ENCODE results near the gene FLT3.

DNA sequence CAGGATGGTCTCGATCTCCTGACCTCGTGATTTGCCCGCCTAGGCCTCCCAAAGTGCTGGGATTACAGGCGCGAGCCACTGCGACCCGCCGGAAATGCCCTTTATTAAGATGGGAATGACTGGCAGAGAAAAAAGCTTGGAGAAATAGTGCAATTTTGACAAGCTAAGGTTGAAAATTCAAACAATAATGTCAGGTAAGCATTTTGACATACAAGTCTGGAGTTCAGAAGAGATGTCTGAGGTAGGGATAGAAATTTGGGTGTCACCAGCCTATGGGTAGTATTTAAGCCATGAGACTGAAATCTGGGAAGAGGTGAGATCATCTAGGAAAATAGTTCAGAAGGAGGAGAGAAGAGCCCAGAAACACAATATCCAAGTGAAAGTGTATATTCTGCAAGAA is 20.8 kb upstream of the FLT3 start:
- TF ChIP-seq KDM5A (IDR thresholded peaks at IDR 0.05; ENCODE audit: borderline replicate concordance, low read length): no peak
- TF ChIP-seq CEBPB (IDR thresholded peaks at IDR 0.05; ENCODE audit: borderline replicate concordance, low read depth, low read length): no peak
- no peak for TF ChIP-seq ZNF329 (CRISPR knock-in tag; IDR thresholded peaks at IDR 0.05; ENCODE audit: low read depth)
- TF ChIP-seq RXRB (CRISPR knock-in tag; IDR thresholded peaks at IDR 0.05; ENCODE audit: borderline replicate concordance): no peak
- TF ChIP-seq, protein P1, sequence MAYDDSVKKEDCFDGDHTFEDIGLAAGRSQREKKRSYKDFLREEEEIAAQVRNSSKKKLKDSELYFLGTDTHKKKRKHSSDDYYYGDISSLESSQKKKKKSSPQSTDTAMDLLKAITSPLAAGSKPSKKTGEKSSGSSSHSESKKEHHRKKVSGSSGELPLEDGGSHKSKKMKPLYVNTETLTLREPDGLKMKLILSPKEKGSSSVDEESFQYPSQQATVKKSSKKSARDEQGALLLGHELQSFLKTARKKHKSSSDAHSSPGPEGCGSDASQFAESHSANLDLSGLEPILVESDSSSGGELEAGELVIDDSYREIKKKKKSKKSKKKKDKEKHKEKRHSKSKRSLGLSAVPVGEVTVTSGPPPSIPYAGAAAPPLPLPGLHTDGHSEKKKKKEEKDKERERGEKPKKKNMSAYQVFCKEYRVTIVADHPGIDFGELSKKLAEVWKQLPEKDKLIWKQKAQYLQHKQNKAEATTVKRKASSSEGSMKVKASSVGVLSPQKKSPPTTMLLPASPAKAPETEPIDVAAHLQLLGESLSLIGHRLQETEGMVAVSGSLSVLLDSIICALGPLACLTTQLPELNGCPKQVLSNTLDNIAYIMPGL (CRISPR knock-in tag; IDR thresholded peaks at IDR 0.05; ENCODE audit: borderline replicate concordance in 1 of 2, low read depth in 1 of 2): no peak
- TF ChIP-seq ZNF10 (CRISPR knock-in tag; IDR thresholded peaks at IDR 0.05; ENCODE audit: borderline replicate concordance, low read depth): no peak
- TF ChIP-seq MBNL3 (CRISPR knock-in tag; conservative IDR thresholded peaks at IDR 0.05): no peak
- no peak for TF ChIP-seq HOXA9 (CRISPR knock-in tag; IDR thresholded peaks at IDR 0.05; ENCODE audit: borderline replicate concordance)
- TF ChIP-seq TAF1 (CRISPR knock-in tag; IDR thresholded peaks at IDR 0.05): no peak
- TF ChIP-seq KLF6 (CRISPR knock-in tag; IDR thresholded peaks at IDR 0.05): no peak
- TF ChIP-seq PHF5A (CRISPR knock-in tag; IDR thresholded peaks at IDR 0.05; ENCODE audit: low read depth, unreplicated experiment): no peak
- no peak for TF ChIP-seq ZNF101 (CRISPR knock-in tag; IDR thresholded peaks at IDR 0.05; ENCODE audit: borderline replicate concordance, low read depth)
- no peak for TF ChIP-seq ZNF780A (CRISPR knock-in tag; IDR thresholded peaks at IDR 0.05)
